Measurements from ENCODE around the gene COBLL1. TPM values are rescaled to one million over a fixed set of nuclear protein-coding genes. Genes with fewer than 3 reads are reported as not detected.

Gene COBLL1
- total and polyA plus RNA-seq, 2 of the 4 experiments (the other 2 are of a cell fraction) = 0.79 to 1.1 TPM

- no CpG with 5 or more reads among the region's 2 CpGs for WGBS, 2 experiments (ENCODE audit: extremely low coverage in 2 of 2, insufficient read length in 1 of 2)
- Histone ChIP-seq H2BK120ac (ENCODE audit: low read depth, low read length) (no peak overlapping the region), H2BK20ac (ENCODE audit: low read depth, low read length) (no peak overlapping the region), H2AK9ac (replicated peaks; ENCODE audit: low read depth, low read length, poor library complexity) (no peak overlapping the region), H3K18ac (ENCODE audit: low read depth, low read length) (no peak overlapping the region), H3K4me2 (ENCODE audit: low read depth, low read length) (no peak overlapping the region), H4K5ac (ENCODE audit: low read depth, low read length) (no peak overlapping the region), H3K23ac (ENCODE audit: low read depth, low read length) (no peak overlapping the region), H3K9ac (ENCODE audit: low read depth, low read length) (no peak overlapping the region), H3K56ac (ENCODE audit: extremely low read depth, insufficient read depth, low read length) (no peak overlapping the region), H4K20me1 (ENCODE audit: insufficient read depth, low read length) (no peaks in the 10 kb centered on the region), H4K91ac (ENCODE audit: insufficient read depth, low read depth, low read length) (no peak overlapping the region), H3K36me3 (ENCODE audit: control insufficient read depth, insufficient read depth, low read length) (no peaks in the 10 kb centered on the region), H3K4ac (ENCODE audit: low read depth, low read length) (no peak overlapping the region), H3K79me1 (ENCODE audit: low read depth in 1 of 2, low read length in 2 of 2) (no peaks in the 10 kb centered on the region), H3K14ac (replicated peaks; ENCODE audit: low read depth, low read length) (no peak overlapping the region), H3K9me3 (ENCODE audit: control insufficient read depth, insufficient read depth, low read length) (no peaks in the 10 kb centered on the region), H3K4me1 (ENCODE audit: control insufficient read depth, insufficient read depth, low read length) (no peaks in the 10 kb centered on the region), H2AFZ (replicated peaks; ENCODE audit: low read length, poor library complexity) (no peak overlapping the region), H3K9me1 (ENCODE audit: insufficient read depth, low read length) (no peaks in the 10 kb centered on the region), H4K8ac (ENCODE audit: low read depth in 2 of 2, low read length in 2 of 2) (no peak overlapping the region), H3K27ac (ENCODE audit: insufficient read depth, low read length) (no peak overlapping the region), H2BK5ac (ENCODE audit: low read depth, low read length, poor library complexity, severe bottlenecking) (no peak overlapping the region), H2AK5ac (ENCODE audit: low read depth, low read length) (no peak overlapping the region), H3K4me3 (ENCODE audit: insufficient read depth, low read depth, low read length) (no peak overlapping the region), H2BK15ac (ENCODE audit: low read depth, low read length) (no peak overlapping the region), H3K27me3 (ENCODE audit: control insufficient read depth, insufficient read depth, low read length) (no peaks in the 10 kb centered on the region)
- DNase-seq (no peak), ATAC-seq (ENCODE audit: low read depth) (no peak)
- POLR2A ChIA-PET (ENCODE audit: unreplicated experiment) = no interaction called here
- dilution Hi-C loops (cut with HindIII; ENCODE audit: low sequenced_read_pairs, unreplicated experiment) (no loop called here), in situ Hi-C loops (cut with MboI; ENCODE audit: low sequenced_read_pairs) (no loop called here), intact Hi-C loops (cut with micrococcal nuclease) (no loop called here)
- TF ChIP-seq NFE2L2 (IDR thresholded peaks at IDR 0.05; ENCODE audit: low read depth, low read length) (no peak), CEBPB (IDR thresholded peaks at IDR 0.05; ENCODE audit: low read depth, low read length) (no peak), RCOR1 (IDR thresholded peaks at IDR 0.05; ENCODE audit: insufficient replicate concordance, low read length) (no peak), CHD1 (IDR thresholded peaks at IDR 0.05; ENCODE audit: low read depth, low read length) (no peak), MAZ (IDR thresholded peaks at IDR 0.05; ENCODE audit: borderline replicate concordance, low read depth, low read length) (no peak), POLR2A (IDR thresholded peaks at IDR 0.05; ENCODE audit: low read depth, low read length) (no peak), SMC3 (IDR thresholded peaks at IDR 0.05; ENCODE audit: low read depth, low read length) (no peak), FOS (IDR thresholded peaks at IDR 0.05; ENCODE audit: low read depth, low read length) (no peak), BHLHE40 (IDR thresholded peaks at IDR 0.05; ENCODE audit: low read depth, low read length) (no peak), MXI1 (IDR thresholded peaks at IDR 0.05; ENCODE audit: borderline replicate concordance, low read depth, low read length) (no peak), RFX5 (IDR thresholded peaks at IDR 0.05; ENCODE audit: low read depth, low read length) (no peak), MAFK (IDR thresholded peaks at IDR 0.05; ENCODE audit: low read depth, low read length) (no peak), RAD21 (IDR thresholded peaks at IDR 0.05; ENCODE audit: low read length) (no peak)
- TF ChIP-seq, protein P1, sequence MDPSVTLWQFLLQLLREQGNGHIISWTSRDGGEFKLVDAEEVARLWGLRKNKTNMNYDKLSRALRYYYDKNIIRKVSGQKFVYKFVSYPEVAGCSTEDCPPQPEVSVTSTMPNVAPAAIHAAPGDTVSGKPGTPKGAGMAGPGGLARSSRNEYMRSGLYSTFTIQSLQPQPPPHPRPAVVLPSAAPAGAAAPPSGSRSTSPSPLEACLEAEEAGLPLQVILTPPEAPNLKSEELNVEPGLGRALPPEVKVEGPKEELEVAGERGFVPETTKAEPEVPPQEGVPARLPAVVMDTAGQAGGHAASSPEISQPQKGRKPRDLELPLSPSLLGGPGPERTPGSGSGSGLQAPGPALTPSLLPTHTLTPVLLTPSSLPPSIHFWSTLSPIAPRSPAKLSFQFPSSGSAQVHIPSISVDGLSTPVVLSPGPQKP (IDR thresholded peaks at IDR 0.05; ENCODE audit: borderline replicate concordance, low read depth, low read length) = no peak
- TF ChIP-seq, protein P2, sequence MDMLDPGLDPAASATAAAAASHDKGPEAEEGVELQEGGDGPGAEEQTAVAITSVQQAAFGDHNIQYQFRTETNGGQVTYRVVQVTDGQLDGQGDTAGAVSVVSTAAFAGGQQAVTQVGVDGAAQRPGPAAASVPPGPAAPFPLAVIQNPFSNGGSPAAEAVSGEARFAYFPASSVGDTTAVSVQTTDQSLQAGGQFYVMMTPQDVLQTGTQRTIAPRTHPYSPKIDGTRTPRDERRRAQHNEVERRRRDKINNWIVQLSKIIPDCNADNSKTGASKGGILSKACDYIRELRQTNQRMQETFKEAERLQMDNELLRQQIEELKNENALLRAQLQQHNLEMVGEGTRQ (IDR thresholded peaks at IDR 0.05; ENCODE audit: low read depth, low read length) = no peak
- TF ChIP-seq, protein P3, sequence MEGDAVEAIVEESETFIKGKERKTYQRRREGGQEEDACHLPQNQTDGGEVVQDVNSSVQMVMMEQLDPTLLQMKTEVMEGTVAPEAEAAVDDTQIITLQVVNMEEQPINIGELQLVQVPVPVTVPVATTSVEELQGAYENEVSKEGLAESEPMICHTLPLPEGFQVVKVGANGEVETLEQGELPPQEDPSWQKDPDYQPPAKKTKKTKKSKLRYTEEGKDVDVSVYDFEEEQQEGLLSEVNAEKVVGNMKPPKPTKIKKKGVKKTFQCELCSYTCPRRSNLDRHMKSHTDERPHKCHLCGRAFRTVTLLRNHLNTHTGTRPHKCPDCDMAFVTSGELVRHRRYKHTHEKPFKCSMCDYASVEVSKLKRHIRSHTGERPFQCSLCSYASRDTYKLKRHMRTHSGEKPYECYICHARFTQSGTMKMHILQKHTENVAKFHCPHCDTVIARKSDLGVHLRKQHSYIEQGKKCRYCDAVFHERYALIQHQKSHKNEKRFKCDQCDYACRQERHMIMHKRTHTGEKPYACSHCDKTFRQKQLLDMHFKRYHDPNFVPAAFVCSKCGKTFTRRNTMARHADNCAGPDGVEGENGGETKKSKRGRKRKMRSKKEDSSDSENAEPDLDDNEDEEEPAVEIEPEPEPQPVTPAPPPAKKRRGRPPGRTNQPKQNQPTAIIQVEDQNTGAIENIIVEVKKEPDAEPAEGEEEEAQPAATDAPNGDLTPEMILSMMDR (conservative IDR thresholded peaks at IDR 0.05; ENCODE audit: low read depth, low read length) = no peak
- CTCF ChIA-PET = no interaction called here
- no TSS peak for BruUV-seq (replicated peaks)
Measured at GRCh38 chr2:164675027-164675426, 166.6 kb downstream of the COBLL1 start.
